DMS114 treated with DMSO at 0.1 percent for 48 hours (cell line): Measurements from ENCODE around the gene SMAD5.
A peak's percentile ranks its signal among the peaks of the same experiment; 100 is the strongest.

Experiments
- DNase-seq: peaks from one replicate; lab custom pipeline; 2025; ENCODE audit not compliant: unreplicated experiment; lab: John Stamatoyannopoulos, UW

Gene SMAD5

DNA sequence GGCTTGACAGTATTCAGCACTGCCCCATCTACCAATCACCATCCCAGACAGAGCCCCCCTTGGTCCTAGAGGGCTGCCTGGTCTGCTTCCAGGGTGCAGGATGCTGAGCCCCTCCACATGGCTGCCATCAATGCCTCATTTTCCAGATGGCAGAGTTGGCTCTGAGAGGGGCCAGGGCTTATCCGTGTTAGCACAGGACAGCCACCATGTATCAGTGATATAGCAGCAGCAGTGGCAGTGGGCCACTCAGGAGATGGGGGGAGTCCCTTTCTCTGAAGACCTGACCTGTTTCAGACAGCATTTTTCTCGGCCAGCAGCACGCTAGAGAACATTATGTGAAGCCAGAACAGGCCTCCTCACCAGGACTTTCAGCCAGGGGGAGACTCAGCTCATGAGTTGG is 61.9 kb downstream of the SMAD5 start:
- DNase-seq, result no peak

DNA sequence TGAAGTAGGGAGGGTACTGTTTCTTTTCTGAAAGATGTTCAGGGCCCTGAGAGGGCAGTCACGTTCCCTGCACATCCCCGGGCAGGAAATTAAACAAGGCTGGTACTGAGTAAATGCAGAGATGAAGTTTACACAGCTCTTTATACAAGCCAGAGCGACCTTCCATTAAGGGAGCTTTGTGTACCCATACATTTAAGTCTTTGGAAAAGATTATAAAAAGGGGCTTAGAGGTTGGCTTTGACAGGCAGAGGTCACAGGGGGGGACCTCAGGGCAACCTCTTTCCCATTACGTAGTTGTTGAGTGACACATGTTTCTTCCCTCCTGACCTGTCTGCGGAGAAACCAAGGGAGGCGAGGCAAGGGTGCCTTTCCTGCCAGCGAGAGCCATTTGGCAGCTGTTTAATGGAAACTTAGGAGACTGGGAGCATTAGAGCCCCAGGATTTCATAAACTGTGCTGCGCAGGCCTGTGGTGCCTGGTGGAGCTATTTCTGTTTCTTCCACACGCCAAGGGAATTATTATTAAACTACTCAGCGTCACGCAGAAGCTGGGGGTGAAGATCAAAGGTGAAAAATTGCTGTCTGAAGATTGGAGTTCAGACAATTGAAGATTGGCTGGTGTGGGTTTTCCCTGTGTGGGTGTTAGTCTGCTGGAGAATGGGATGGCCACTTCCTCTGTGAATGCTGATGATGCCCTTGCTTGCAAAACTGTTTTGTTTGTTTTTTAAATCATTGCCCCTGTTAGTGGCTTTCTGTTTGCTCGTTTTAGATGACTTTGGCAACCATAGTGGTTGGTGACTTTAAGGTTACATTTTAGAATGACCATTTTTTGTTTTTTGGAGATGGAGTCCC is 63.6 kb downstream of the SMAD5 start:
- DNase-seq, result no peak

DNA sequence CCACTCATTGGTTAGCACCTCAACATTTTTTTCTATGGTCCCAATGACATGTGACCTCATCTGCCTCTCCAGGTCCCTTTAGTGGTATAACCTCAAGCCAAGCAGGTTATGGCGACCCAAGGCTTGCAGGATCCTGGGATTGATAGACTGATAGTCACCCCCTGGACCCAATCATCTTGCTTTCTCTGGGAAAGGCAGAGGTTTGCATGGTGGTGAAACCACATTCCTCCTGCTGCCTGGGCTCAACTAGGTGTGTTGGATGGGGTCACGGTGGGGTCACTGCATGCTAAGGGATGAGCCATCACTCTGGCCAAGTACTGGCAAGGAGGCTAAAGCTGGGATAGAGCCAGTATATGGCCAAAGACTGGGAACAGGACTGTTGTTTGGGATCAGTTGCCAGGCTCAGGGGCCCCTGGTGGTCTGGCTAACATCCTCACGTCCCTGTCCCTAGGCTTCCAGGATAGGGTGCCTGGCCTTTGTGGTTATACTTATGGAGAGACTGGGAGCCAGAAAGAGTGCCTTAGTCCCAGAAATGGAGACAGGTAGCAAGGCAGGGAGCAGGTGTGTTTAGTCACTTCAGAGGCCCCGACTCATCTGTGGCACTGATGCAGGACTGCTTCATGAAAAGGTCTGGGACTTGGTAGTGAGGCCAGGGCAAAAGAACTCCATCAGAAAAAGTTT is 65.0 kb downstream of the SMAD5 start:
- no peak for DNase-seq

DNA sequence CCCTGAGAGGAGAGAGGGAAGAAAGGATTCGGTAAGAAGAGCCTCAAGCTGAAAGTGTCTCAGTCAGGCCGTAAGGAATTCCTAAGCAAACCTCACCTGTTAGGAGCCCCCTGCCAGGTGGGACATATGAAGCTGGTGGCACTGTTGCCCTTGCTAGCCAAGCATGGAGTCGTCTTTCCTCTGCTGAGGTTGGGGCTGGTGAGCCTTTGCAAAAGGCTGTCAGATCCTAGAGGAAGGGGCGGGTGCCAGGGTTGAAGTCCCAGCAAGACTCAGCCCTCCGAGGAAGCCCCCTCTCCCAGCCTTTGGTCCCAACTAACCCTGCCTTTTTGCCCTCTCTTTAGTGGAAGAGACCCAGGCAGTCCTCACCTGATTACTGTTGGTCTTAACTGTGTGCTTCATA is 65.8 kb downstream of the SMAD5 start:
- DNase-seq, result no peak

DNA sequence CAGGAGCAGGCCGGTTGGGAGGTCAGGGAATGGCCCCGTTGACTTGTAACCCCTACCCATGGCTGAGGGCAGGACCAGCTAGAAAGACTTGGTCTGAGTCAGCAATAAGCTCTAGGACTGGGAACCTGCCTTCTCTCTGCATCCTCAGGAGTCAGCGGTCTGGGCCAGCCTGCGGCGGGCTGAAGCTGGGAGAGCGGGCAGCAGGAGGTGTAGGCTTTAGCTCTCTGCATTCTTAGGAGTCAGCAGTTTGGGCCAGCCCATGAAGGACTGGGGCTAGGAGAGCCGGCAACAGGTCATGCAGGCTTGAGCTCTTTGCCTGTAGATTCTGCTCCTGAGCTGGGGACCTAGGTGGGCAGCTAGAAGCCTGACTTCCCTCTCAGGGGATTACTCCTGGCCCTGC is 66.8 kb downstream of the SMAD5 start:
- DNase-seq, result no peak

DNA sequence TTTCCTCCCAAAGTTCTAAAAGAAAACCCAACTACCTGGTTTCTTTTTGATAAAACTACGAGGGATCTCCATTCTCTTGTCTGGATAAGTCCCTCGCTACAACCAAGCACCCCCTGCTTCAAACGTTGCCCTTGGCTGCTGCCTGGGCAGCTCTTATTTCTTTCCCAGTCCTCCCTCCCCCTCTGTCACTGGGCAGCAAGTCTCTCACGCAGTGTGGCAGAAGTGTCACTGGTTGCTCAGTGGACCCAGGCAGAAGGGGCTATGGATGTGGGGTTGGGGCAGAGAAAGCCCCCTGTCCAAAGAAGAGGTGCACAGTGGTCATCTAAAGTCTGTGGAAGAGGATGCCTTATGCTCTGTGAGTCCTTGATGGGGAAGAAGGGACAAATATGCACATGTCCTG is 67.5 kb downstream of the SMAD5 start:
- DNase-seq, result no peak

DNA sequence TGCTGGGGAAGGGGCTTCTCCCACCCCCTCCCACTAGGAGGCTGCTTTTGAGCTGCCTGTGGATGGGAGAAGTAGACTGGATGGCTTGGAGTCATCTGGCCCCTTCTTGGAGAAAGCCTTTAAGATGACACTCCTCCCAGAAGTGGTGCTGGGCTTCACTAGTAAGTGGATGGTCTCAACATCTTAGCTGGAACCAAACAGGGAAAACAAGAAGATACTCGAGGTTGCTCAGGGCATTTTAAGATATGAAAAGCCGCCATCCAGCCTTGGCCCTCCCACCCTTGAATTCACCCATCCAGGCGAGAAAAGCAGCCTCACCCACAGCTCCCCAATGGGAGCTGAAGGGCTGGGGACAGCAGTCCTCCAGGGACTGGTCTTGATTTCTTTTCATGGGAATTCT is 68.1 kb downstream of the SMAD5 start:
- no peak for DNase-seq

DNA sequence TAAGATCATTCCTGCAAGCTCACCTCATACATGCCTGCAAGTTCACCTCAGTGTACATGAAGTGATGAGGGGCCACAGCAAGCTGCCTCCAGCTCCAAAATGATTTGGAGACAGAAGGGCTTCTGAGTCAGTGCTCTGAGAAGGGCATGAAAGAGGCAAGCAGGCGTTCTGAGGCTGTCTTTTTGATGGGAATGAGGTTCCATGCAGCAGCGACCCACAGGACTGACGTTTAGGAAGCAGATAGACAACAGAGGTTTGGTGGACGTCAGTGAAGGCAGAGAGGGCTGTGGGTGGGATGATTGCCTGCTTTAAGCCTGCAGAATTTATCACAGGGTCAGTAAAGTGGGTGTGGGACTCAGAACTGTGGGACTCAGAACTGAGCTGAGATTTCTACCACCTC is 69.2 kb downstream of the SMAD5 start:
- no peak for DNase-seq

DNA sequence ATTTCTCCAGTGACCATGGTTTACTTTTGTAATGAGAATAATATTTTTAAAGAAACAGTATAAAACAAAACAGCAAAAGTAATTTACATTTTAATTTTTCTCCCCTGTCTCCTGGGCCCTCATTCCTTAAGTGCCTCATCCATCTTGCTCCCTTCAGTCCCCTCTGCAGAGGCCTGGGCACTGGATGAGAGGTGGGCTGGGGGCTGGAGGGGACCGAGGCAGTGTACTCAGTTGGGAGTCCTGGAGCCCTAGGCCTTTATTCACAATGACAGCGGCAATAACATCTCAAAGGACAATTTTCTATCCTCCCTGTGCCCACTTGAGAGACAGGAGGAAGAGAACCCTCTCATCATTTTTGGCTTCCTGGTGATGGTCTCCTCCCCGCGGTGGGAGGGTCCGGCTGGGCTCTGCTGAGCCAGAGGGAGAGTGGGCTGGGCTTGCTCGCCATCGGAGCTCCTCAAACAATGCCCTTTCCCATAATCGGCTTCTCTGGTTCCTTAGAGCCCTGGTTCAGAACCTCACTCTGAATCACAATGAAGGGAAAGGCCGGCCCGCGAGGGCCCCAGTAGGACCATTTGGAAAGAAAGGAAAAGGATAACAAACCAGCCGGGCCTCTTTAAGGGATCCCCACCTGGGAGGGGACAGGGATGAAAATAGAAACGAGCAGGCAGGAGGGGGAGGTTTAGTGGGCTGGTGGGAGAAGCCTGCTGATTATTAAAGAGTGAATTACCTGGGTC is 70.0 kb downstream of the SMAD5 start:
- no peak for DNase-seq

DNA sequence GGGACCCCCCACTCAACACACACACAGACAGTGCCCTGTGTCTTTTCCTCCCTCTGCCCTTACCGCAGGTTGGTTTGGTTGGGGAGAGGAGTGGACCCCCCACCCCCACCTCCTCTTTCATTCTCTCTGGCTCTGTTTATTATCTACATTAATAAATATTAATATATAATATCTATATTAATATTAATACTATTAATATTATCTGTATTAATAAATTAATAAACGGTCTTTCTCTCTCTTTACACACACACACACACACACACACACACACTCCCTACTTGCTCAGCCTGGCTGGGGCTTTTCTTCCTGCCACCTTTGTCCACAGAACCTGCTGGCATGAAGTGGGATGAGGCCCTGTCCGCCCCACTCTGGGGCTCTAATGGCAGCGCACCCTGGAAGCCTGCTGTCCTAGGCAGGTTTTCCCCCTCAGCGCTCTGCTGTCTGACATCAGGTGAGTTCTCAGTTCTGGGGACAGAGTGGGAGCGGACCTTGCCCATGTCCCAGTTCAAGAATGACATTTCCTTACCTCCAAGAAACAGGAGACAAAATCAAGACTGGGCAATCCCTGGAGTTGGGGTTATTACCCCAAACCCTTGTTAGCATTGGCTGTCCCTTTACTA is 70.8 kb downstream of the SMAD5 start:
- DNase-seq, result no peak

DNA sequence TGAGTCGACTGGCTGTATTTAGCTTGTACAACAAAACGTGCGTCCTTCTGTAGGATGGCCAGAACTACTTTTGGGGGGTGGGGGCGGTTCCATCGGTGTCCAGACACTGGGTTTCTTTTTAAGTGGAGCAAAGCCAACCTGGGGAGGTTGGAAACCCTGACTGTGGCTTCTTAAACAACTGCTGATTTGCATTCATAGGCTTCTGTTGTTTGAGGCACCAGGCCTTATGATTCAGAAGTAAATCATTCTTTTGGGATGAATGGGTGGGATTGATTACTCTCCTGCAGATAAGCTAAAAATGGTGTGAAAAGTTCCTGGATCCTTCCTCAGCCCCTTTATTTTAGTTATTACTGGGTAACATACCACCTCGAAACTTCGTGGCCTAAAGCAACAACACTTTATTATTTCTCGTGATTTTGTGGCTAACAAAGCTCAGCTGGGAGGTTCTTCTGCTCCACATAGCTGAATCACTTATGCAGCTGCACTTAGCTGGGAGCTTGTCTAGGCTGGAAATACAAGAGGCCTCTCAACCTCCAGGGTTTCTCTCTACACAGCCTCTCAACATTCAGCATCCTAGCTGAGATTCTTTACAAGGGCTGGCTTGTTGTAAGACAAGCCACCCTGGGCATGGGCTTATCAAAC is 72.5 kb downstream of the SMAD5 start:
- no peak for DNase-seq

DNA sequence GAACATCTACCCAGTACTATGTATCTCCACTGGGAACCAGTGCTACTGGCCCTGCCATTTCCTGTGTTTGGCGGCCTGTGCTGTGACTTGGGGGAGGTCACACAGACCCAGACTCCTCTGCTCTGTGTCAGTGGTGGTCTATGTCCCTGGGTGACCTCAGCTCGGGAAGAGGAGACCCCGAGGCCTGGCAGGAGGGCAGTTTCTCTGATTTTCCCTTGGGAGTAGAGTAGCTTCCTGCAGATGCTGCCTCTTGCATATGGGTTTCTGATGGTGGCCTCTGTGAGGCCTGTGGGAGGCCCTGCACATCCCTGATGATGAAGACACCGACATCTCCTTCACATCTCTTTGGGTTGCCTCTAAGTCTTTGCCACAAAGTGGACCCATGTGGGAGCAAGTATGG is 73.3 kb downstream of the SMAD5 start:
- no peak for DNase-seq

DNA sequence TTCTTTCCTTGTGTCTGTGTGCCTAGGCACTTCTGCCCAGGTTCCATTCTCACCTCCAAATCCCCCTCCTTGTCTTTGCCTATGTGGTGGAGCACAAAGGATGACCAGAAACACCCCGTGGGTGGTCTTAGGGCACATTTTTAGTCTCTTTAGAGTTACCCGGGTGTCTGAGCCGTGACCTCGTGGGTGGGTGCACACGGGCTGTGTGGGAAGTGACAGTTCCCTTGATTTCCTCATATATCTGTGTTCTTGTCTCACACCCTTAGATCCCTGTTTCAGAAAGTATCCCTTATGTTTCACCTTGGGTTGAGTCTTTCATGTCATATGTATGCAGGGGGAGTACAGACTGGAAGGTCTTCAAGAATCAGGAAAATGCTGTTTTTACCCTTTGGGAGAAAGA is 73.7 kb downstream of the SMAD5 start:
- DNase-seq, result no peak

DNA sequence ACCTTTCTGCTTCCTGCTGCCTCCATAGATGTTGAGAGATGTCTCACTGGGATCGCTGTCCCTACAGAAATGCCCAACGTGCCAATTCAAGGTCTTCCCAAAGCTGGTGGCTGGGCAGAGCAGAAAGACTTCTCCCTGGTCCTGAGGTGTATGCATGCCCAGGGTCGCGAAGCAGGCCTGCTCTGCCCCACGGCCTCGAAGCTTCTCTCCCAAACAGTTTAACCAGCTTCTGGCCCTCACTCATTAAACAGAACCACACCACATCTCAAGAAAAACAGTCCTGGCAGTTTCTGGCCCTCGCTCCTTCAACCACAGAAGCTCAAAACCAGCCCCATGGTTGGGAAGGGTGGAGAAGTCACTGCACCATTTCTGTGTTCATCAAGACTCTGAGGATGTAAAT is 75.0 kb downstream of the SMAD5 start:
- no peak for DNase-seq

DNA sequence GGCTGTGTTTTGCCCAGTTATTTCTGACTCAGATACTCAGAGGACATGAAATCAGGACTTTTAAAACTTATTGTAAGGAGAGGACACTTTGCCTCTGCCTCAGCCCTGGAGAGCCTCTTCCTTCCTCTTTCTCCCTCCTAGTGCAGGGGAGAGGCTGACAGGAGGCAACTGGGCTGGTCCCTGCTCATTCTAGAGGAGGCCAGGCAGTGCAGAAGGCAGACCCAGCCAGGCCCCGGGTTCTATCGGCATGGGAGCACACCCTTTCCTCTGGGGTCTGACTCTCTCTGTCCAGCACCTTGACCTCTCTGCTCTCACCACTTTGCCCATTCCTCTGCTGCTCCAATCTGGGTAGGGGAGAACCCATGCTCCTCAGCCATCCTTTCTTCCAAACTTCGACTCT is 76.3 kb downstream of the SMAD5 start:
- no peak for DNase-seq

DNA sequence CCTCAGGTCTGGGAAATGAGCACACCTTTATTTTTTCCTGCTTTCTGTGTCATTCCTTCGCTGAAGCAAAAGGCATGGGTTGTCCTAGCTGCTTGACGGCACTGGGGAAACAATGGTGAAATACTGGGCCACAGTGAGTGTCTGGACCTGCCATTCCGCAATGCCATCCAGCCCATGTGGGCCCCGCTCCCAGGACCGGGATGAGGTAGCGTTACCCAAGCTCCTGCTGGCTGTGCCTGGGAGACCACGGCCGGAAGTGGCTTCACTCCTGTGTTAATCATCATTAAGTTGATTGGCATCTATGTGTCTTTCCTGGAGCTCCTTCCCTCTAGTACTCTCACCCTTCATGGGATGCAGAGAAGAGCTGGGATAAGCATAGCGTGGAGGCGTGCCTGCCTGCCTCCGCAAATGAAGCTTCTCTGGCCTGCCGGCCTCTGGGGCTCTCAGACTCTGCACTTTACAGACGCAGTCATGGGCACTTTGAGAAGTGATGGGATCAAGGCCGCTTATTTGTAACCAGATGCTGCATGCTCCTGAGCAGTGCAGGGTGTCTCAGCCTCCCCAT is 76.8 kb downstream of the SMAD5 start:
- DNase-seq, result no peak

DNA sequence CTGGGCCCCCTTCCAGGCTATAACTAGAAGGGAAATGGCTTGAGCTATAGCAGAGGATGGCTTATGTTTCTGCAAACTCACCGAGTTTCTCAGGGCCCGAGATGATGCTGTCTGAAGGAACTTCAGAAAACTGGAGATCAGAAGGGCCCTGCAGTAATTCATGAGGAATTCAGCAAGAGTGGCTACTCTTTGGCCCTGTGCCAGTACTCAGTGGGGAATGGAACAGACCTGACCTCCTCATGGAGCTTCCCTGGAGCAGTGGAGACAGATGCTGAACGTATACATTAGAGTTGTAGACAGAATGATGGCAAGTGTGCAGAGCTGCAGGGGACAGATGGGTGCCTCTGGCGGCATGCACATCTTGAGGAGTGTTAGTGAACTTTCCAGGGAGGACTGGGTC is 77.6 kb downstream of the SMAD5 start:
- no peak for DNase-seq

DNA sequence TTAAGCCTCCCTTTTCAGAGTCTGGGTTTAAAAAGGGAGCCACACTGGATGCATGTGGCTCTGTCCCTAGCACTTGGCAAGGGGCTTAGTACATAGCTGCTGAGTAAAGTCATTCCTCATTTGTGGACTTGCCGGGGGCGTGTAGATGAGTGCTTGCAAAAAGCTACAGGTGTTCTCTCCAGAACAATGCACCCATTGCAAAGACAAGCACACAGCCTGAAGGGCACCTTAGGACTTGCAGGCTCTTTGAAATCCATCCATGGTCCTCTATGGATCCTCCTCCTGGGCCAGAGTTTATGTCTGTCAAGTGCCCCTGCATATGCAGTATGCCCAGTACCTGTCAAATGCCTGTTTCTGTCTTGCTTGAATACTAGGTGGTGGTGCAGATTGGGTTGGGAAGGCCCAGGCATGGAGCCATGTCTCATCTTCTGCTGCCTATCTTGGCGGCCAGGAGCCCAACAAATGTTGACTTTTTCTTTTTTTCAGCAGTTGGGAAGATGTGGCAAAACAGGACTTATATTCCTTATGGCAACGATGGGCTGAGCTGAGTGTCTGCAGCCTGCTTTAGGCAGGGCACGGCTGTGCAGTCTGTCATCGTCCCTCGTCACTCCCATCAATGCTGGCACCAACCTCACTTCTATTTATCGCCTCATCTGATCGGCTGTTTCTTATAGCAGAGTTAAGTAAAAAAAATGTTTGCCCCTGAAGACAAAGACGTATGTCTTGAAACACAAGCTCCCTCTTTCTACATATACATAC is 78.8 kb downstream of the SMAD5 start:
- no peak for DNase-seq

DNA sequence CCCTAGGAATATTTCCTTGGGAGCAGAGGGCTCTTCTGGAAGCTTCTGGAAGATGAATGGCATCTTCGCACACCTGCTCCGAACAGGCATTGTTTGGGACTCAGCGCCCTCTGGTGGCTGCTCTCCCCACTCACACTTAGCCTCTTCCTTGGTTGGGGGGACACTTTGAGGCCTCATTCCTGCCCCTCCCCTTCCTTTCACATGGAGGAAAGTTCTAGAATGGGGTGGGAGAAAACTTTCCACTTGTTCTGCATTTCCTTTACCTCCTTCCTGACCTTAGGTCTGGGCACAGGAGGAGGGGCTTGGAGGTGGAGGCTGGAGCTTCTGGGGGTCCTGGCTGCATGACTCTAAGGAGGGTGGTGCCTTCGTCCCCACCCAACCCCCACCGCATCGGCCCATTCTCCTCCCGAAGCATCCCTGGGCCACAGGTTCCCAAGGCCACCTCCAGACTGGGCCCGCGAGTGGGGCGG is 79.6 kb downstream of the SMAD5 start:
- DNase-seq, result peak; percentile 18

DNA sequence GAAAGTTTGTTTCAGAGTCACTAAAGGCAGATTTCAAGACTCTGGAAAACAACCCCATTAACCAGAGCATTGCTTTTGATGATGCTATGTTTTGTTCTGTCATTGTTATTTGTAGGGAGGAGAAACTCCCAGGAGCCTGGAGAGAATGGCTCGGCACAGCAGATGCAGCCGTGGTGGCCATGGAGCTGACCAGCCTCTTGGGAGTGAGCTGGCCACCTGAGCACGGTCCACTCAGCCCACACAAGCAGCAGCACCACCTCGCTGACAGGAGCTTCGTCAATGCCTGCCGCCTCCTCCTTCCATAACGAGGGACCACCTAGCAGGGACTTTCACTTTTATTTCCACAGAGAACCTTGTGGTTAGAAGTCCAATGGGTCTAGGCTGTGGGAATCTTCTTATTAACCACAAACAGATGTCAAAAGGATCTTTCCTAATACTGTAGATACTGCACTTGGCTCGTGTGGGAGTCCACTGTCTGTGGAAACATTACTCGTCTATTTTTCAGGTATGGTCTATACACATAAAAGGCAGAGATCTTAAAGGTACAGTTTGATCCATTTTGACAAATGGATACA is 81.4 kb downstream of the SMAD5 start:
- DNase-seq, result no peak
